GM18867 (cell line): ENCODE results near the gene IL1RAPL1.

ENCODE experiments used
- ATAC-seq: cut with Tn5 transposase; IDR thresholded peaks from one replicate; pipeline ENCODE4 v1.9.1; 2021; ENCODE audit warnings: mild to moderate bottlenecking, moderate library complexity; ENCODE audit not compliant: unreplicated experiment

The IL1RAPL1 gene

GRCh38 chrX:29707088-29707487, 1119.8 kb downstream of the IL1RAPL1 start:
- ATAC-seq: no peak

DNA sequence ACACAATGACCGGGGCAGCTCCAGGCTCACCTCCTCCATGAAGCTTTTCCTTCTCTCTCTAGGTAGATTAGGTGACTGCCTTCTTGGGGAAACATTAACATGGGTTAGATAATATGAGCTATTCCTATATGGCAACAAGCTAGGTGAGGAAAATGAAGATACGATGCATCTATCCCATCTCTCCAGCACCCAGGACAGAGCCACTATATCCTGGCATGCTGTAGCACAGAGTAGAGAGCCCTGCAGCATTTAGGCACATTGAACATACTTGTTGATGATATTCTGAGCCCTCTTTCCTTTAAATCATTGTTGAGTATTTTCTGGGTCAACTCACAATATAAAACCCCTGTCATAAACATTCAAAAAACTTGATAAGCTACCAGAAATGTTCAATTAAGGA, 1133.9 kb downstream of the IL1RAPL1 start:
- no peak for ATAC-seq

DNA sequence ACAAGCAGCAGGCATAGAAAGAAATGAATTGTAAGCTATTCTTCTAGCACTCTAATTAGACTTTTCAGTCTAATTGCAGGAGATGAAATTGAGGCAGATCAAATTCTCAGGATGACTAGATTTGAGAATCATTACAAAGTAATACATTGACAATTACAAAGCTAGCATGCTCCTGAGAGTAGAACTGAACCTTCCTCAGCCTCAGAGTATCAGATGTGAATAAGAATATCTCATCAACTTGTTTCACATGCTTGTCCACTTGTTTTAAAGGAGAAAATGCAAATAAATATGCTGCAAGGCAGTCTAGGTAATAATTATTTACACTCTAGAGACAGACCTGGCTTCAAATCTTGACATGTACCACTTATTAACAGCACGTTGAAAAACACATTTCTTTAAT, 1137.1 kb downstream of the IL1RAPL1 start:
- peak; percentile 83 for ATAC-seq

DNA sequence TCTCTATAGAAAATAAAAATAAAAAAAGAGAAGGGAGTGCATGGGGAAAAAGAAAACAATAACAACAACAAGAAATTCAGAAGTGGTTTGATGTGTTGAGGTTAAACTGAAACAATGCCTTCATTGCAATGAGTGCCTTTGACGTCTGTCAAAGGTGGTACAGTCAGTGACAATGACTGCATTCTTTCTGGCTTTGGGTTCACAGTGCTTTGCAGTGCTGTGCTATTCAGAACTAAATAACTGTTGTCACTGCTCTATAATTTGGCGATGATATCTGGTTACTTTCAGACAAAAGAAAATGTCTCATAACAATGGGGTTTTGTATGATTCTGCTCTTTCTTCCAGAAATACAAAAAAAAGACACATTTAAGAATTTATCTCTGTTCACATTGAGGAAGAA, 1139.6 kb downstream of the IL1RAPL1 start:
- no peak for ATAC-seq

GRCh38 chrX:29728639-29729038, 1141.4 kb downstream of the IL1RAPL1 start:
- no peak for ATAC-seq

GRCh38 chrX:29744966-29745365, 1157.7 kb downstream of the IL1RAPL1 start:
- no peak for ATAC-seq

GRCh38 chrX:29746326-29746725, 1159.1 kb downstream of the IL1RAPL1 start:
- no peak for ATAC-seq

DNA sequence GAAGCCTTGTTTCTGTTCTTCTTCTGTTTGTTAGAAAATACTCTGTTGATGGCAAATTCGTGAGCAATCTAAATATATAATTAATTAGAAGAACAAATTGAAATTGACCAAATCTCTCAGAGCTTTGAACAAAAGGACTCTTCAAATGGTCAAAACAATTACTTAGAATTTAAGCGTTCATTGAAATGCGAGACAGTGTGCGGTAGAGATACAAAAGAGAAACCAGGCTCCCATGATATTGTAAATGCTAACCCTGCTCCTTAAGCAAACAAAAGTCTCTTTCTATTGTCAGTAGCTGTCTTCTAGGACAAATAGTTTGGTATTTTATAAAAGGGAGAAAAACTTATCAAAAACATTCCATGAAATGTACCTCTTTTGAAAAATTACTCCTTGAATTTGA, 1174.8 kb downstream of the IL1RAPL1 start:
- no peak for ATAC-seq

GRCh38 chrX:29775890-29776289, 1188.6 kb downstream of the IL1RAPL1 start:
- ATAC-seq: peak; percentile 84

- no peak for ATAC-seq
Observed at GRCh38 chrX:29787656-29788055, 1200.4 kb downstream of the IL1RAPL1 start.

DNA sequence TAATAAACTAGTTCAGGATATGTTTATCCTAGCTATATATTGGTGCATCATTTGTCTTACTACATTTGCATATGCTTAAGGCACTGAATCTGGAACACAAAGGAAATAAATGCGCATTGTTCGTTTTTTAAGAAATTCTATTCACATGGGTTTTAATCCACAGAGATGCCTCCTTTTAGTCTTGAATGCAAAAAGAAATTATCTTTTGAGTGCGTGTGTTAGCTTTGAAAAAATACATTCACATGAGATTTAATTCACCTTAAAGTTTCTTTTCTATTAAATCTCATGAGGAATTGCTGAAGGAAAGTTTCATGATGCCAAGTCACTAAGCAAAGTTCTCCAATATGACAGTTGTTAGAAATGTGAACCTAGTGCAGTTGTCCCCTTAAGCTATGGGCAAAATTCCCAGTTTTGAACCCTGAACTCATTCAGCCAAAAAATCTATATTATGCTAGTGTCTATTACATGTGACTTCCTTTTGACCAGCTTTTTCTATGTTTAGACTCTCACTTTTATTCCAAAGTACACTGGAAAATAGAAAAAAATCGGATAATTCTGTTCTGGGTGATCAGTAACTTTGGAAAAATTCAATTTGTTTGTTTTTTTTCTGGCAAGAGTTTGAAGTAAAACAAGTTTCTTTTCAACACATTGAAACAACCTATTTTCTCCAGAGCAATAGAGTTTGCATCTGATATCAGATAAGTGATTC, 1201.9 kb downstream of the IL1RAPL1 start:
- ATAC-seq: no peak

GRCh38 chrX:29792335-29792734, 1205.1 kb downstream of the IL1RAPL1 start:
- no peak for ATAC-seq

GRCh38 chrX:29797156-29797555, 1209.9 kb downstream of the IL1RAPL1 start:
- ATAC-seq: no peak

- ATAC-seq: no peak
Observed at GRCh38 chrX:29798469-29798868, 1211.2 kb downstream of the IL1RAPL1 start.

- ATAC-seq: no peak
Observed at GRCh38 chrX:29813174-29813573, 1225.9 kb downstream of the IL1RAPL1 start.

GRCh38 chrX:29824176-29824906, 1237.1 kb downstream of the IL1RAPL1 start:
- ATAC-seq: no peak

- ATAC-seq: no peak
Observed at GRCh38 chrX:29826742-29827141, 1239.5 kb downstream of the IL1RAPL1 start.

- ATAC-seq: no peak
Observed at GRCh38 chrX:29834311-29834710, 1247.1 kb downstream of the IL1RAPL1 start.

DNA sequence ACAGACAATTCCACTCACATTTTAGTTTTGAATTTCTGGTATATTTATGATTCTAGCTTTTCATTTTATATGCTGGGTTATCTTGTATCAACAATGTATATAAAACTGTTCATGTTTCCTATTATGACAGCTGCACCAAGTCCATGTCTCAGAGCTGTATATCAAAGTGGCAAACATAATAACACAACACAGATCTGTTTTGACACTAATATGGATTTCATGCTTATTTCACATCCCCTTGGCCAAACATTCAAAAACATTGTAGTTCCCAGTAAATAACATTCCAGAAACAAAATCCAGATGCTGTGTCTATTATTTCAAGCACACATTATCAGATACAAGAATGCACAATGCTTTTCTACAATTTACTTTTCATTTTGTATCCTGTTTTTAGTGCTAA, 1247.5 kb downstream of the IL1RAPL1 start:
- ATAC-seq: no peak

- no peak for ATAC-seq
Observed at GRCh38 chrX:29841750-29842149, 1254.5 kb downstream of the IL1RAPL1 start.

GRCh38 chrX:29842552-29842951, 1255.3 kb downstream of the IL1RAPL1 start:
- no peak for ATAC-seq

DNA sequence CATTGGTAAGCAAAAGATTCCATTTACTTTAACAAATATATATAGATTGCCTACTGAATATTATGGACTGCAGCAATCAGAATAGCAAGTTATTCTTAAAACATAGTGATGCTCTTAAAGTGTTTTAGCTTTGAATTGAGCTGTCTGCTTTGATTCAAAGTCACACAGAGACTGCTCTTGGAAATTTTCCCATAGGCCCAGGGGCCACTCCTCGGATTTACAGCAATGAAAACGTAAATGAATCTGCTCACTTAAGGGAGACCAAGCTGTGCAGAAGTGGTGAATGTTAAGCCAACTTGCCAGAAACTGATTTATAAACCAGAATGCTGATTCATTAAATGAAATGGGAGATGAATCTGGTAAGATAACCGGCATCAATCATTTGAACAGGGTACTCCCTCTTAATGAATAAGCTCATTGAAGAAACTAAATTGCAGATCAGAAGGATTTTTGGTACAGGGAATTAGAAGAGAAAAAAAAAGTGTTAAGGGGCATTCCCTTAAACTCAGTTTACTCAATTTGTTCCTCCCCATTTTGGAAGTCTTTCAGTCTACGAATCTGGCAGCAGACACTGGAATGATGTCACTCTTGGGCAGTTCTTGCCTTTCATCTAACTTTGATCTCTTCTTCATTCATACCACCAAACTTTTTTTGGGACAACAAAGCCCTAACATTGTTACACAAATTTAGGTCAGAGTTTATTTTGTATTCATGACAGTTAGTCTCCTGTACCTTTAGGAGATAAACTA, 1264.8 kb downstream of the IL1RAPL1 start:
- no peak for ATAC-seq
